Right renal pelvis (tissue), 4 donors: ENCODE data around the gene LRRC7. TPM values are rescaled to one million over a fixed set of nuclear protein-coding genes. Genes with fewer than 3 reads are reported as not detected.

Experiments
- DNase-seq, 4 donors: peaks; one replicate each; pipeline ENCODE4 v3.0.0-alpha.2; 2013; ENCODE audit warnings: low read depth in 4 of 4, low spot score in 3 of 4, missing footprints in 1 of 4
- polyA plus RNA-seq, 4 donors: library from polyadenylated mRNA; unstranded; fragments of 120-200 nt; gene quantifications; one replicate each; pipeline ENCODE4 v1.2.1, GENCODE V29; 2013; ENCODE audit not compliant: insufficient read length in 4 of 4

Gene LRRC7
- polyA plus RNA-seq, 4 donors = 5.7 to 8.2 (median 6.7) TPM

DNA sequence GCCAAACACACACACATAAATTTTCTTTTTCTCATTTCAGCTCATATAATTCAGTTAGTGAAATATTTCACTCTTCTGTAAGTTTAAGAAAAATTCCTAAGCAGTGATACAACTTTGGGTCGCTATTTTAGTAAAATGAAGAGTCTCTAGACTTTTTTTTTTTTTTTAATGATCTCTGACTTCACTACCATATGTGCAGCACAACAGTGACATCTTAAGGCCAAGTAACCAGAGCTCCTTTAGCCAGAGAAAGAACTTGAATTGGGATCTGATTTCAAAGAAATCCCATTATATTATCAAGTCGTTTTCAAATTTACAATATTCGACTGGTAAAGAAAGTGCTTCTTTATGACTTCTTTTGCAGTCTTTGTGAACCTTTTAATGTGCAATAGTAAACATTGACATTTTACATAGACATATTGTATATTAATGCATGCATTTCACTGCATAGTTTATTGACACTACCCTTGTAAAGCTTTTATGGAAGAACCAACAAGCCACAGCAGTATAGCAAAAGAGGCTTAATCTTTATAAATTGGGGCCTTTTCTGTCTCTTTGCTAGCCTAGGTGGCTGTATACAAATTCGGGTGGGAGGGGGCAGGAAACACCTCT is 575.4 kb downstream of the LRRC7 start:
- no peak for DNase-seq

DNA sequence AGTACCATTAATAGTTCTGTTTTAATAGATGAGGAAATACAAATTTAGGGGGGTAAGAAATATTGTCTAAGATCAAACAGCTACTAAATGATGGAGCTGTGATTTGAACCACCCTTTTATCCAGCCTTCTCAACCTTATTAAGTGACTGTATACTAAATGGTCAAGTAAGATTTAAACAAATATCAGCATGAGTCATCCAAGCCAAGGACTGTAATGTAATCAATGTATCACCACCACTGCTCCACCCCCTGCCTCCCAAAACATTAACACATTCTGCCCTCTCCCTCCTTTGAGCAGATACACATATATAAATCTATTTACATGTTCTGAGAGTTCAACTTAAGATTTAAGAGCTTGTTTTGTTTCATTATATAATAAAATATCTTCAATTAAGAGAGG is 578.8 kb downstream of the LRRC7 start:
- no peak for DNase-seq

DNA sequence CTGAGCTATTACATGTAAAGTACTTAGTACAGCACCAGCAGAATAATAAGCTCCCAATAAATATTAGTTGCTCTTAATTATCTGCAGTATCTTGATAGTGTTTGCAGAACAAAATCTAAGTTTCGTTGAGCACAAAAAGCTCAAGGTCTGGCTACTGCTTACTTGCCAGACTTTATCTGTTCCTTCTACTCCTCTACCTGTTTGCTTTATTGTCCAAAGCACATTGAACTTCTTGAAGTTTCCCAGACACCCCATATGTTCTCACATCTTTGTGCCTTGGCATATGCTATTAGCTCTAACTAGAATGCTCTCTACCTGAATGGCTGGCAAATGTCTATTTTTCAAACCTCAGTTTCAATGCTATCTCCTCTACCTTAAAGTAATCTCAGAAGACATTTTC is 582.7 kb downstream of the LRRC7 start:
- DNase-seq = no peak

DNA sequence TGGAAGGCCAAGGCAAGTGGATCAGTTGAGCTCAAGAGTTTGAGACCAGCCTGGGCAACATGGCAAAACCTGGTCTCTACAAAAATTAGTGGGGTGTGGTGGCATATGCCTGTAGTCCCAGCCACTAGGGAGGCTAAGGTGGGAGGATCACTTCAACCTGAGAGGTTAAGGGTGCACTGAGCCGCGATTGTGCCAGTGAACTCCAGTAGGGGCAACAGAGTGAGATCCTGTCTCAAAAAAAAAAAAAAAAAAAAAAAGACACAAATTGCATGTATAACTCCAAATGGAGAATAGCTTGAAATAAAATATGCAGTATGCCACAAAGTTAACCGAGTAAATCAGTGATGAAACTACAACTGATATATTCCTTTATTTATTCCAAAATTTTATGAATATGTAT is 586.0 kb downstream of the LRRC7 start:
- no peak for DNase-seq

DNA sequence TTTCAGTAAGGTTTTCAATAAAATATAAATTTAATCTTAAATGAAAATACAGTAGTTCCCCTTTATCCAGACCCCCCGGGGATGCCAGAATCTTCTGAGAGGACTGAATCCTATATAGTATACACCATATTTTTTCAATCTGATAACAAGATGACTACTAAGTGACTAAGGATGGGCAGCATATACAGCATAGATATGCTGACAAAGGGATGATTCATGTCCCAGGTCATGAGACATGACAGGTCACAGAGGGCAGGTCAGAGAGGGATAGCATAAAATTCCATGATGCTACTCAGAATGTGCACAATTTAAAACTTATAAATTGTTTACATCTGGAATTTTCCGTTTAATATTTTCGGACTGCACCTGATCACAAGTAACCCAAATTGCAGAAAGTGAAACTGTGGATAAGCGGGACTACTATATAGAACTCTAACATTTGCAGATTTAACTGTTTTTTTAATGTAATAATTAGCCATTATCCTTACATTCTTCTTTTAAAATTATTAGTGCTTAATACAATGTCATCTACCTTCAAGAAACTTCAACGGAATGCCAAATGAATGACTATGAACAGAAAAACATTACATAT is 588.9 kb downstream of the LRRC7 start:
- DNase-seq = no peak

DNA sequence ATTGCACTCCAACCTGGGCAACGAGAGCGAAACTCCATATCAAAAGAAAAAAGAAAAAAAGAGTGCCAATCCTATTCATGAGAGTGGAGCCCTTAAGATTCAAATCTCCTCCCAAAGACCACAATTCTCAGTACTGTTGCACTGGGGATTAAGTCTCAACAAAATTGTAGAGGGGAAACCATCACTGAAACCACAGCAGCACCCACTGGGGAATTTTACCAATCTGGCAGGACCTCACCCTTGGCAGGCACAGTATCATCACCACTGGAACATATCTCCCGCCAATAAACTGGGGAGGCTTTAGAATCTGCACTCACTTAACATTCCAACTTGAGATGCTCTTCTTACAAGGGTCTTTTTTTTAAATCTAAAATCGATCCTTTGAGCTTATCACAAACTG is 596.6 kb downstream of the LRRC7 start:
- no peak for DNase-seq

DNA sequence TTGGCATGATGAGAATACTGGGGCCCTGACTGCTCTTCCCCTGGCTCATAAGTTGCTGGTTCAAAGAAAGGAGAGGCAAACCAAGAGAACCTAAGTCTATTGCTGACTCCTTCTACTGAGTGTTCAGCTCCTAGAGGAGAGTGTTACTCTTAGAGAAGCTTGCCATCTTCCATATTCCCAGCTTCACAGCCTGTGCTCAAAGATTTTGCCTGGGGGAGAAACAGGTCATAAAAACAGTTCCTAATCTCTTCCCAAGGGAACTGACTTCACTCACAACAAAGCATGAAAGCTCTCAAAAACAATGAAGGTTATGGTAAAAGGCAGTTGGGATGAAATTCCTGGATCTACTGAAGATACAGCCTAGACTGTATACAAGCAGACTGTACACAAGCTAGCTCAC is 600.6 kb downstream of the LRRC7 start:
- DNase-seq = no peak

DNA sequence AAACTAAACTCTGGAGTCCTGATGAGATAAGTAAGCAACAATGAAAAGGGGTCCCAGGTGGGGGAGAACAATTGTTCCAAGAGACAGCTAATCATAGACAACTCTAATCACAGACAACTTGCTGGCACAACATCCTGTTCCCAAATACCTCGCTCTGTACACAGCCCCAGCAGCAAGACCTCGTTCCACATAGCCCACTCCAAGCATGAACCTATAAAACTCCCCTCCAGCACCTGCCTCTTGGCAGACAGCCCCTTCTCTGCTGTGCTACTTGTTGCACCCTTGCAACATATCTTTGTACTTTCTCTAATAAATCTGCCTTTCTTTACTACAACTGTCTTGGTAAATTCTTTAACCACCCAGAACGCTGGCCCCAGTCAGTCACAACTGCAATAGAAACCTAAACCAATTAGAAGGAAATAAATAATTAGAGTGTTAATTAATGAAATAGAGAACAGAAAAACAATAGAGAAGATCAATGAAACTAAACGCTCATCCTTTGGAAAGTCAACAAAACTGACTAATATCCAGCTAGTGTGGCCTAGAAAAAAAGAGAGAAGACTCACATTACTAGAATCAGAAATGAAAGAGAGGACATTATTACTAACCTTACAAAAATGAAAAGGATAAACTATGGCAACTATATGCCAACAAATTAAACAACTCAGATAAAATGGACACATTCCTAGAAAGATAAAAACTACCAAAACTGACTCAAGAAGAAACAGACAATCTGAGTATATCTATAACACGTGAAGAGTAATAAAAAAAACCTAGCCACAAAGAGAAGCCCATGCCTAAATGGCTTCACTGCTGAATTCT is 601.5 kb downstream of the LRRC7 start:
- no peak for DNase-seq

DNA sequence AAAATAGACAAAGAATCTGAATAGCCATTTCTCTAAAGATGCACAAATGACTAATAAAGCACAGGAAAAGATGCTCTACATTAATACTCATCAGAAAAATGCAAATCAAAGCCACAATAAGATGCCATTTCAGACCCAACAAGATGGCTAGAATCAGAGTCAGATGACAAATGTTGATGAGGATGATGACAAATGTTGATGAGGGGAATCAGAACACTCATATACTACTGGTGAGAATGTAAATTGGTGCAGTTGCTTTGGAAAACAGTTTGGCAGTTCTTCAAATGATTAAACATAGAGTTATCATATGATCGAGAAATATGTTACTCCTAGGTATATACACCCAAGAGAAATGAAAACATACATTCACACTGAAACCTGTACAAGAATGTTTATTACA is 603.8 kb downstream of the LRRC7 start:
- DNase-seq = no peak
